Measurements from ENCODE around the gene SLC9A9. TPM values are rescaled to one million over a fixed set of nuclear protein-coding genes. Genes with fewer than 3 reads are reported as not detected.

Gene SLC9A9
- total RNA-seq, 1 donor from 2014 or later, result 2.3 TPM

DNA sequence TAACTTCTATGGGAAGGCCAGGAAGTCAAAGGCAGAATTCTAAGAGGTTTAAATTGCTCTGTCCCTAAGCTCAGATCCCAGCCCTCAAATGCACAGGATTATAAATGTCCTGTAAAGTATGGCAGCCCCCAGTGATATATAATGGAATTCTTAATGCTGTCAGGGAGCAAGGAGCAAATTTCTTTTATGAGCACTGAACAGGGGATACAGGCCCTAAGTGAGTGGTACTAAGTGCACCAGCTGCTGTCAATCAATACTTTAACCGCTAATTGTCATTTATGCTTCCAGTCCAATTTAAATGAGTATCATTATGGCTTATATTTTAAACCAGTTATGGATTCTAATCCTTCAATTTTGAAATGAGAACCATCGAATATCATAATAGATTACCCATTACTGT, 4.7 kb downstream of the SLC9A9 start:
- no peak for DNase-seq (ENCODE audit: low read depth, low spot score)

- no peak for DNase-seq (ENCODE audit: low read depth, low spot score)
These were observed 7.6 kb downstream of the SLC9A9 start for GRCh38 chr3:143840636-143841035.

GRCh38 chr3:143839980-143840379, 8.3 kb downstream of the SLC9A9 start:
- DNase-seq (ENCODE audit: low read depth, low spot score), result no peak

- DNase-seq (ENCODE audit: low read depth, low spot score), result no peak
These were observed 11.2 kb downstream of the SLC9A9 start for GRCh38 chr3:143837076-143837475.

DNA sequence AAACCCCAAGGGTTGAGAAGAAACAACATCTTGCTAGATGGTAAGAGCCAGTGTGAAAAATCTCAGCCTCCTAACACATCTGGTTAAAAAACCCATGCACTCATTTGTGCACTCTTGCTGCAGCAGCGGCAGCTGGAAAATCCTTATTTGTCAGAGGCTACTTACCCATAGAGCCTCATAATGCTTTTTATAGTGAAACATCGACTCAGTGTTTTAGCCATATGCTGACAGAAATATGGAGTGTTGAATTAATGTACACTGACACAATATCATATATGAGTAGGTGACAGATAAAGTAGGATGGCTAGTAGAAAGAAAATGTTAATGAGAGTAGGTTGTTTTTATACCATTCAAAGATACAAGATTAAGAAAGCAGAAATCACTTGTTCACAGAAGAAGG, 13.0 kb downstream of the SLC9A9 start:
- no peak for DNase-seq (ENCODE audit: low read depth, low spot score)

DNA sequence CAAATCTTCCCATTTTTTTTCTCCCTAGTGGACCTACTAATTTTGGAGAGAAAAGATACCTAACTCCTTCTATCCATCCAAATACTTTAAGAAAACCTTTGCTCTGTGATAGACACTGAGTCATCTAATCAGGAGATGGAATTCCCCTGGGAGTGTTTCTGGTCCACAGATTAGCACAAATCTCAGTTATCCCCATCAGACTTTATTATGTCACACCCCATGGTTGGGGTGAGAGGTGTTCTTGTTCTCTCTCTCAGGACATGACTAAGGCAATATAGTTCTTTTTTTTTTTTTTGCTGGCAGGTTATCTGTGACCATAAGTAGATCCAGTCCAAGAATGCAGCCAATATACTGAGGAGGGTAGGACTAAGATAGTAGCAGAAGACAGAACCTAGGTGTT, 15.8 kb downstream of the SLC9A9 start:
- DNase-seq (ENCODE audit: low read depth, low spot score), result no peak

DNA sequence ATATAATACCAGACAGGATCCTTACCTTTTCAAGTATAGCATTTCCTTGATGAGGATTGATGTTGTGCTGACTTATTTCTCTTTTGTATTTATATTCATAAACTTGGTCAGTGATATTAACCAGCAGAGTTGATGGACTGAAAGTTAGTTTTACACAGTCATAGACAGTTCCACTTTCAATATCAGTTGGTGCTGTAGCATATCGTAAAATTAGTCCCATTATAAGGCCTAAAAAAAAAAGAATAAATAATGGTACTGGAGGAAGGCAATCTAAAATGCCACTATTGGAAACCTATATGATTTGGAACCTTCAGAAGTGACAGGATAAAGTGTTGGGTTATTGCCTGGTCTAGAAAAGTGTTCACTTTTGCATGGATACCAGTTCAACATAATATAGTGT, 16.3 kb downstream of the SLC9A9 start:
- DNase-seq (ENCODE audit: low read depth, low spot score), result no peak

- DNase-seq (ENCODE audit: low read depth, low spot score), result no peak
These were observed 17.1 kb downstream of the SLC9A9 start for GRCh38 chr3:143831208-143831607.

- DNase-seq (ENCODE audit: low read depth, low spot score), result no peak
These were observed 17.5 kb downstream of the SLC9A9 start for GRCh38 chr3:143830786-143831185.

DNA sequence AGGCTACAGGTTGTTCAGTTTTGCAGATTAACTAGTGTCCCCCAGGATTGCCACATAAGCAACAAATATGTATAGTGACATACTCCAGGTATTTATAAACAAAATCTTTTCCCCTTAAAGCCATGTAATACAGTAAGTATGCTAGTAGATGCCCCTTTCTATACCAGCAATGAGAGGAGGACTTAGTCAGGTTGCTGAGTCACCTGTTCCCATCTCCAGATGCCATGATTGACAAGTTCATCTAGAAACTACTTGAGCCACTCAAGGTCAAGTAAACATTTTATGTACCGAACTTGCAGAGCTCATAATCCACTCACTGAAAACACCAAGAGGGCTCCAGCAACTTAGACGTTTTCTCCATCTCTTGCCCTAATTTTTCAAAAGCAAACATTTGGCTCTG, 18.2 kb downstream of the SLC9A9 start:
- no peak for DNase-seq (ENCODE audit: low read depth, low spot score)

DNA sequence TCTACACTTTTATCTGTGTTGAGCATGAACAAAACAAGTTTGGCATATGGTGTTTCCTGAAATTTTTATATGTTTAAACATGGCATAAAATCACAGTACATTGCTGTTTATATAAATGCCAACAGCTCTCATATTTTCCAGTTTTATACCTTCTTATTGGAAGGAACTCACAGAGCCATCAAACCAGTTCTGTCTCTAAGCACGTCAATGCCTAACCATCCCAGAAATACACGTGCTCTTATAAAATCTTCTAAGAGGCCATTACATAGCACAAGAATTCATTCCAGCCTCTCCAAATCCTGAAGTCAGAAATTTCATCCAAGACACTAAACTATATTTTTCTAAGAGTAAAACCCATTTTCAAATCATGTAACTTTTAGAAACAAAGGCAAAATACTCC, 20.8 kb downstream of the SLC9A9 start:
- no peak for DNase-seq (ENCODE audit: low read depth, low spot score)

DNA sequence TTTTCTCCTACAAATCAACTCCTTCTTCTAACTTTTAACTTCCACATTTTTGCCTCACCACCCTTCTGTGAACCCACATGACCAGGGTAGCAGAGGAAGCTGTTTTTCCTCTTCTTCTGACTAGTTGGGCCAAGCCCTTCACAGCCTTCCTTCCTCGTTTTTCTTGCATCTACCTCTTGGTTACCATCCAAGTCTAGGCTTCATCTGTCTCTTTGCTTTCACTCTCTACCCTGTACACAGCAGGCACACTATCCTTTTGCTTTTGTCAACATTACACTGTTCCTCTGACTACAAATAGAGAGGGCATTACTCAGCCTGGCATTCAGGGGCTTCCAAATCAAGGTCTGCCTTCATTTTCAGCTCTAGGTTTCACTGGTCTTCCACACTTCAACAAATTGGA, 22.0 kb downstream of the SLC9A9 start:
- no peak for DNase-seq (ENCODE audit: low read depth, low spot score)

GRCh38 chr3:143825513-143825912, 22.8 kb downstream of the SLC9A9 start:
- DNase-seq (ENCODE audit: low read depth, low spot score), result no peak

DNA sequence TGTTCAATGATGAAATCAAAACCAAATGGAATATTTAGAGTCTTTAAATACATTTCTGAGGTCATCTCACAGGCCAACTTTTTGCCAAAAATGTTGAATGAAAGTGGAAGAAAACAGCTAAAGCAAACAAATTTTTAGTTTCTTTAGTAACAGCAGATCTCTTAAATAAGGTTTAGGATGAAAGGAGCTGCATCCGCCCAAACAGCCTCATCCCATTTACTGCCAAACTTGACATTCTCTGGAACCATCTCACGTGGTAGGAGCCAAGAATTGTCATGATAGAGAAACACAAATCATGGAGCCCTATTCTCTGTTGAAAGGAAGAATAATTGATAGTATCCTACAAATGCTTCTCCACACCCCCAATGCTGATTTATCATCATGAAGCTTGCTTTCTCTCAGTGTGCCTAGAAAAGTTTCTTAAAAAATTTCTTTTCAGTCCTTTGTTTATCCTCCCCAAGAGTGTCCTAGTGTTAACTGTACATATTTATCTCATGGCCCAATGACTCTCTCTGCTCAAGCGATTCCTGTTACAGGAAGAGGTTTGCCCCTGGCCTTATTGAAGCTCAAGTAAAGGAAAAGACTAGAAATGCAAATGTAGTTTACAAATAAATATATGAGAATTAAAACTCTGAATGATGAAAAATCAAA, 23.4 kb downstream of the SLC9A9 start:
- no peak for DNase-seq (ENCODE audit: low read depth, low spot score)

- DNase-seq (ENCODE audit: low read depth, low spot score), result no peak
These were observed 25.5 kb downstream of the SLC9A9 start for GRCh38 chr3:143822798-143823197.

GRCh38 chr3:143822374-143822773, 25.9 kb downstream of the SLC9A9 start:
- DNase-seq (ENCODE audit: low read depth, low spot score), result no peak

DNA sequence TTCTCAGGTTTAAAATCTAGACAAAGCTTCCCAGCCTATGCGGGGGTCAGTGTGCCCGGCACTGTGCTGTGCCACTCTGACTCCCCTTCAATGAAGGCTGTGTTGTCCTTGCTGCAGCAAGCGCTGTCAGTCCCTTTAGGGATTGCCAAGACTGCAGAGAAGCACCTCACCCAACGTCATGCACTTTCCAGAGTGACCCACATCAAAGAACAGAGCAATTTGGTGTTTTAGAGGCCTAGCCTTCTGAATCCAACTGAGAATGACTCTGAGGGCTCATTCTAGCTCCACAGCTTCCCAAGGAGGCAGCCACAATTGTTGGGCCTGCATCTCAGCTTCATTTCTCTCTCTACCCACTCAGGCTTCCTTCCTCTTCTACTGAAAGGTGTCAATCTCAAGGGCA, 26.4 kb downstream of the SLC9A9 start:
- no peak for DNase-seq (ENCODE audit: low read depth, low spot score)

DNA sequence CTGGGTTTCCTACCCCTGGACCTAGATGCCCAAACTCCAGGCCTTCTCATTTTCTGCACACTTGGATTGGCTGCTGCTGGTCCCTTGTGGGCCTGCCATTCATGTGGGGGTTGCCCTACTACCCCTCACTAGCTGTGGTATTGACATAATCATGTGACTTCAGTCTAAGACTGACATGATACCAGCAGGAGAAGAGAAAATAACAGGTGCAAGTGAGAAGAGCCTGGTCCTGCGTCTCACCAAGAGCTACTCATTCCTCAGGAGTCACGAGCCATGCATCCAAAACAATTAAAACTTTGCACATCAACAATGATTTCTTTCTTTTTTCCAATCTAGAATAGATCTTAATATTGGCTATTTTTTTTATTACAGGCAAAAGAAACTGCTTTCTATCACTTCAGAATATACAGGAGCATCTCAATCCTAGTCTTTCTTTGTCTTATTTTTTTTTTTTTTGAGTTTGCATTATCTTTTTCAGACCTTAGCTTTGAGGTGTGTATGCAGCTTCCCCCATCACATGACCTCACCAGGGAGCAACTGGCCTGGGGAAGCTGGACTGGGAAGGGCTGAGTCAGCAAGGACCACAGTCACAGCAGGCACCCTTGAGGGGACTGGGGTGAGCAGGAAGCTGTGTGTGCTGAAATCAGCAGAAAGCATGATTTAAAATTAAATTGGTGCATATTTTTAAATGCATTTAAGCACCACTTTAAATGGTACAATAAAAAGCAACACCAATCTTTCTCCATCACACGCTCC, 27.6 kb downstream of the SLC9A9 start:
- no peak for DNase-seq (ENCODE audit: low read depth, low spot score)

DNA sequence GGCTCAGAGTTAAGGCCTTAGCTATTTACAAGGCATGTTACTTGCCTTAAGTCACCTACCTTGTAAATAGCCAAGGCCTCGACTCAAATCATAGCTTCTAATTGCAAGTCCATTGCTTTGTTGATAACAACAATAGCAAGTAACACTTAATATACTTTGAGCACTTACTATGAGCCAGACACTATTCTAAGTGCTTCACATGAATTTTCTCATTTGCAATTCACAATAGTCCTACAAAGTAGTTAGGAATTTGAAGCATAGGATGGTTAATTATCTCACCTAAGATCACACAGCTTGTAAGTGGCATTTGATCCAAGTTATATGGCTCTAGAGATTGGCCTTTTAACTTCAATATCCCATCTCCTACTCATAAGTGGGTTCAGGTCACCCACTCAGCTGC, 28.4 kb downstream of the SLC9A9 start:
- no peak for DNase-seq (ENCODE audit: low read depth, low spot score)

DNA sequence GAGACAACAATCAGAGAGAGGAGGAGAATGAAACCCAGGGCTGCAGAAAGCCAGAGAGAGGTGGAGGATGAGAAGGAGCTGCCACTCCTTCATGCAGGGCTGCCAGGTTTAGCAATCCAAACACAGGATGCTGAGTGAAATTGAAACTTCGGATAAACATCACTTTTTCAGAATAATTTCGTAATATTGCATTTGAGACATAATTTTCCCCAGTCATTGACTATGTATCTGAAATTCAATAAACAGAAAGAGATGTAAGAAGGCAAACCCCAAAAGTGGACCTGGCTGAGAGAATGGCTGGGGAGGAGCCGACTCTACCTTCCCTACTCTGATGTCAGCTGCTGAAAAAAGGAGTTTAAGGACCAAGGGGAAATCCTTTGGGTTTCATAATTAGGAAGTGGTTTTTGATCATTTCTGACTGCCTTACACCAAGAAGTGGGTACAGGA, 33.8 kb downstream of the SLC9A9 start:
- no peak for DNase-seq (ENCODE audit: low read depth, low spot score)

GRCh38 chr3:143812481-143812880, 35.8 kb downstream of the SLC9A9 start:
- DNase-seq (ENCODE audit: low read depth, low spot score), result no peak

DNA sequence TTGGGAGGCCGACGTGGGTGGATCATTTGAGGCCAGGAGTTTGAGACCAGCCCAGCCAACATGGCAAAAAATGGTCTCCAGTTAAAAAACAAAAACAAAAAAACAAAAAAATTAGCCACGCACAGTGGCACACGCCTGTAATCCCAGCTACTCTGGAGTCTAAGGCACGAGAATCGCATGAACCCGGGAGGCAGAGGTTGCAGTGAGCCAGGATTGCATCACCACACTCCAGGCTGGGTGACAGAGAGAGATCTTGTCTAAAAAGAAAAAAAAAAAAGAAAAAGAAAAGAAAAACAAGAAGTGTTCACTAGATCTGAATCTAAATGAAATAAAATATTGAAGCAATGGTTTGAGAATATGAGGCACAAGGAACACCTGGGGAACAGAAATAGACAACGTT, 36.7 kb downstream of the SLC9A9 start:
- no peak for DNase-seq (ENCODE audit: low read depth, low spot score)

- DNase-seq (ENCODE audit: low read depth, low spot score), result no peak
These were observed 37.4 kb downstream of the SLC9A9 start for GRCh38 chr3:143810953-143811265.

All from pulmonary artery endothelial cell (primary cell).